H1 (cell line): ENCODE measurements around the gene PCBD1.

Source experiments
- ASH2L ChIP-seq: fragments of 200-600, 300-600 bp; sonication (generic); IDR thresholded peaks from one replicate; pipeline ENCODE4 v1.7.1; 2017; ENCODE audit warnings: low read length
- CTCF ChIP-seq, 3 experiments: IDR thresholded peaks; 1 replicate in 2 of 3; 2 replicates in 1 of 3; pipeline versions ENCODE4 v1.5.1 to v1.6.1; 2011; ENCODE audit warnings: low read length in 3 of 3, mild to moderate bottlenecking in 3 of 3, inconsistent platforms in 2 of 3, low read depth in 1 of 3, moderate library complexity in 1 of 3; ENCODE audit not compliant: insufficient read depth in 1 of 3; ENCODE audit errors: control extremely low read depth in 1 of 3
- EZH2 ChIP-seq: fragments of 200-600 bp; sonication (generic); IDR thresholded peaks from 2 replicates; pipeline ENCODE4 v1.7.1; 2012; ENCODE audit warnings: low read depth, mild to moderate bottlenecking, moderate library complexity, low read length, inconsistent platforms; ENCODE audit not compliant: severe bottlenecking
- MAX ChIP-seq: IDR thresholded peaks from 2 replicates; pipeline ENCODE4 v1.6.1; 2012; ENCODE audit warnings: inconsistent platforms

DNA sequence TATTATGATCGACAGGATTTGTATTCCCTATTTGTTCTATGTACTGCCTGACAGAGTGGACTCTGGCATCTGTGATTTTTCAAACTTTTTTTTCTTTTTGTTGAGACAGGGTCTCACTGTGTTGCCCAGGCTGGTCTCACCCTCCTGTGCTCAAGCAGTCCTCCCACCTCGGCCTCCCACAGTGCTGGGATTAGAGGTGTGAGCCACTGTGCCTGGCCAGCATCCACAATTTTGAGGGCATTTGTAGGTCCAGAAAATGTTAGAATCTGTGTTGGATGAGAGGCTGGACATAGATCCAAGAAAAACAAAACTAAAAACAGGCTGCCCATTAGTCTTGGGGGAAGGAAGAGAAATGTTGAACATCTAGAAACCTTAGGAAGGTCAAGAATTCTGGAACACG is 38.3 kb downstream of the PCBD1 start:
- TF ChIP-seq MAX (no peak), EZH2 (no peak), CTCF (IDR thresholded peaks at IDR 0.05; ENCODE audit: control extremely low read depth in 1 of 3, insufficient read depth in 1 of 3, low read depth in 1 of 3, low read length in 3 of 3) (no peak), ASH2L (no peak)
